Astrocyte (in vitro differentiated cells and primary cell): Measurements from ENCODE around the gene RETREG2. TPM values are rescaled to one million over a fixed set of nuclear protein-coding genes. Genes with fewer than 3 reads are reported as not detected.
A peak's percentile ranks its signal among the peaks of the same experiment; 100 is the strongest.

ENCODE experiments used
- DNase-seq: peaks from one replicate; pipeline ENCODE4 v3.0.0-alpha.2; 2010; ENCODE audit warnings: low read depth
- FAIRE-seq: peaks from 2 replicates; lab custom pipeline; 2011; peaks lifted over from hg19 to GRCh38; lab: Jason Lieb, UNC
- H2AFZ ChIP-seq: 2 replicates; pipeline ENCODE4 v1.6.0; 2012; ENCODE audit warnings: low read depth, low read length, inconsistent platforms
- H3K27ac ChIP-seq: 2 replicates; pipeline ENCODE4 v1.5.1; 2011; ENCODE audit warnings: low read depth, low read length, inconsistent platforms
- H3K27me3 ChIP-seq: 2 replicates; pipeline ENCODE4 v1.6.0; 2011; ENCODE audit warnings: low read length, inconsistent platforms; ENCODE audit not compliant: insufficient read depth
- H3K36me3 ChIP-seq: 2 replicates; pipeline ENCODE4 v1.5.1; 2011; ENCODE audit warnings: low read length, inconsistent platforms; ENCODE audit not compliant: insufficient read depth
- H3K4me1 ChIP-seq: 2 replicates; pipeline ENCODE4 v1.5.1; 2011; ENCODE audit warnings: low read length, inconsistent platforms; ENCODE audit not compliant: insufficient read depth
- H3K4me2 ChIP-seq: 2 replicates; pipeline ENCODE4 v1.6.0; 2012; ENCODE audit warnings: low read length, inconsistent platforms
- H3K4me3 ChIP-seq: 2 replicates; pipeline ENCODE4 v1.5.1; 2011; ENCODE audit warnings: low read depth, mild to moderate bottlenecking, low read length, inconsistent platforms; ENCODE audit not compliant: insufficient read depth
- H3K79me2 ChIP-seq: 2 replicates; pipeline ENCODE4 v1.6.0; 2012; ENCODE audit warnings: mild to moderate bottlenecking, low read length, inconsistent platforms; ENCODE audit not compliant: insufficient read depth
- H3K9ac ChIP-seq: 2 replicates; pipeline ENCODE4 v1.6.0; 2012; ENCODE audit warnings: mild to moderate bottlenecking, low read length, inconsistent platforms
- H3K9me3 ChIP-seq: 2 replicates; pipeline ENCODE4 v1.5.1; 2012; ENCODE audit warnings: low read depth, mild to moderate bottlenecking, low read length, inconsistent platforms; ENCODE audit not compliant: insufficient read depth
- H4K20me1 ChIP-seq: 2 replicates; pipeline ENCODE4 v1.6.0; 2012; ENCODE audit warnings: low read length, inconsistent platforms; ENCODE audit not compliant: insufficient read depth
- H3K27ac Mint-ChIP-seq: one replicate; pipeline ENCODE4 v1.8.0; 2021; ENCODE audit warnings: mild to moderate bottlenecking, mixed read lengths; ENCODE audit not compliant: unreplicated experiment
- H3K27me3 Mint-ChIP-seq: one replicate; pipeline ENCODE4 v1.8.0; 2021; ENCODE audit warnings: low read depth, mixed read lengths; ENCODE audit not compliant: unreplicated experiment
- H3K36me3 Mint-ChIP-seq: one replicate; pipeline ENCODE4 v1.8.0; 2021; ENCODE audit warnings: low read depth, mixed read lengths; ENCODE audit not compliant: unreplicated experiment
- H3K4me1 Mint-ChIP-seq: one replicate; pipeline ENCODE4 v1.8.0; 2021; ENCODE audit warnings: low read depth, mixed read lengths; ENCODE audit not compliant: unreplicated experiment
- H3K4me3 Mint-ChIP-seq: one replicate; pipeline ENCODE4 v1.8.0; 2021; ENCODE audit warnings: mild to moderate bottlenecking, moderate library complexity, mixed read lengths; ENCODE audit not compliant: unreplicated experiment
- H3K9me3 Mint-ChIP-seq: one replicate; pipeline ENCODE4 v1.8.0; 2021; ENCODE audit warnings: mild to moderate bottlenecking, mixed read lengths; ENCODE audit not compliant: unreplicated experiment
- CTCF ChIP-seq: IDR thresholded peaks from 2 replicates; pipeline ENCODE4 v1.5.1; 2011; ENCODE audit warnings: low read depth, mild to moderate bottlenecking, inconsistent platforms, low read length, moderate library complexity; ENCODE audit not compliant: insufficient read depth
- EZH2 ChIP-seq: IDR thresholded peaks from 2 replicates; pipeline ENCODE4 v1.6.1; 2012; ENCODE audit warnings: mild to moderate bottlenecking, low read length, inconsistent platforms; ENCODE audit not compliant: insufficient read depth
- total RNA-seq: library from RNA; stranded (reverse); gene quantifications from 2 replicates; pipeline ENCODE4 v1.2.1, GENCODE V29; 2021

RETREG2 gene
- total RNA-seq, 1 donor from 2014 or later: 54.8 TPM

GRCh38 chr2:219213486-219214071 is 35.5 kb downstream of the RETREG2 start:
- peaks cover 7% of the 10 kb centered on the region for H3K36me3 ChIP-seq
- H3K4me3 Mint-ChIP-seq: no peak overlapping the region

GRCh38 chr2:219214141-219214540 is 36.1 kb downstream of the RETREG2 start:
- TF ChIP-seq EZH2 (no peak), CTCF (no peak)
- Histone ChIP-seq H4K20me1 (peaks cover 1% of the 10 kb centered on the region), H2AFZ (no peak overlapping the region), H3K9me3 (no peaks in the 10 kb centered on the region), H3K9ac (no peak overlapping the region), H3K27me3 (no peaks in the 10 kb centered on the region), H3K4me2 (no peak overlapping the region), H3K36me3 (peaks cover 7% of the 10 kb centered on the region), H3K79me2 (peaks cover 8% of the 10 kb centered on the region), H3K4me1 (peaks cover 17% of the 10 kb centered on the region), H3K27ac (no peak overlapping the region), H3K4me3 (no peak overlapping the region)
- Mint-ChIP-seq H3K4me1 (peaks cover 6% of the 10 kb centered on the region), H3K27me3 (no peaks in the 10 kb centered on the region), H3K36me3 (peaks cover 21% of the 10 kb centered on the region), H3K27ac (peak overlapping the region; percentile 4), H3K4me3 (no peak overlapping the region), H3K9me3 (no peaks in the 10 kb centered on the region)
- DNase-seq (no peak), FAIRE-seq (no peak)

More at GRCh38 chr2:219213486-219214071, 35.5 kb downstream of the RETREG2 start:
- Histone ChIP-seq H3K27ac (no peak overlapping the region), H3K79me2 (peaks cover 8% of the 10 kb centered on the region), H2AFZ (no peak overlapping the region), H3K9ac (no peak overlapping the region), H3K9me3 (no peaks in the 10 kb centered on the region), H3K4me3 (no peak overlapping the region), H3K4me1 (peaks cover 11% of the 10 kb centered on the region), H3K4me2 (no peak overlapping the region), H3K27me3 (no peaks in the 10 kb centered on the region), H4K20me1 (peaks cover under 1% of the 10 kb centered on the region)
- TF ChIP-seq EZH2 (no peak), CTCF (no peak)
- peaks cover 6% of the 10 kb centered on the region for H3K4me1 Mint-ChIP-seq
- H3K9me3 Mint-ChIP-seq: no peaks in the 10 kb centered on the region
- H3K27ac Mint-ChIP-seq: no peak overlapping the region
- H3K27me3 Mint-ChIP-seq: no peaks in the 10 kb centered on the region
- DNase-seq: no peak
- H3K36me3 Mint-ChIP-seq: peaks cover 25% of the 10 kb centered on the region
- FAIRE-seq: no peak

- H3K27ac ChIP-seq: no peak overlapping the region
- FAIRE-seq (no peak), DNase-seq (no peak)
- no peak overlapping the region for H2AFZ ChIP-seq
- H3K79me2 ChIP-seq: peaks cover 8% of the 10 kb centered on the region
- H3K9me3 Mint-ChIP-seq: no peaks in the 10 kb centered on the region
- H3K4me3 Mint-ChIP-seq: no peak overlapping the region
- peaks cover 23% of the 10 kb centered on the region for H3K4me1 ChIP-seq
- no peaks in the 10 kb centered on the region for H3K27me3 Mint-ChIP-seq
- peaks cover 6% of the 10 kb centered on the region for H3K4me1 Mint-ChIP-seq
- H3K9me3 ChIP-seq: no peaks in the 10 kb centered on the region
- no peak overlapping the region for H3K4me3 ChIP-seq
- no peaks in the 10 kb centered on the region for H3K27me3 ChIP-seq
- H3K36me3 Mint-ChIP-seq: peaks cover 21% of the 10 kb centered on the region
- H3K27ac Mint-ChIP-seq: peak overlapping the region; percentile 9
- peaks cover 7% of the 10 kb centered on the region for H3K36me3 ChIP-seq
- H3K4me2 ChIP-seq: no peak overlapping the region
- H3K9ac ChIP-seq: no peak overlapping the region
- TF ChIP-seq EZH2 (no peak), CTCF (no peak)
- peaks cover 8% of the 10 kb centered on the region for H4K20me1 ChIP-seq
These were observed 36.7 kb downstream of the RETREG2 start for GRCh38 chr2:219214786-219215185.
